GM19099 (cell line): ENCODE measurements around the gene GALNT7.

Experiments used
- POLR2A ChIP-seq: IDR thresholded peaks from 3 replicates; pipeline ENCODE4 v1.6.1; 2011; ENCODE audit warnings: low read depth; ENCODE audit not compliant: insufficient read length; ENCODE audit errors: extremely low read depth

The GALNT7 gene

DNA sequence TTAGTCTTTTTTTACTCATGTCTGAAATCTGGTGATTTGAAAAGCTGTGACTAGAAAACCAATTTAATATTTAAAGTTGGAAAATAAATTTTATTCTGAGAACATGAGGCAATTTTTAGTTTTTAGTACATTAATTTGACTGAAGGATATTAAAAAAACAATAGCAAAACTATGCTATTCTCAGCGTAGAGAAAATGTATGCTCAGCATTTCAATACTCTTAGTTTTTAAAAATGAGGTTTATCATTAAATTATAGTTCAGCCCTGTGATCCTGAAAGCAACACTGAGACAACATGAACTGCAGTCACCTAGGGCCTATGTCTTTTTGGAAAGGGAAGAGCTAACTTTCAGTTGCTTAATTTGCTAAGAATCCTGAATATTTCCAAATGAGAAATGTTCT is 9.5 kb downstream of the GALNT7 start:
- TF ChIP-seq POLR2A = no peak

GRCh38 chr4:173181848-173182247 is 13.2 kb downstream of the GALNT7 start:
- TF ChIP-seq POLR2A = no peak

GRCh38 chr4:173182403-173182802 is 13.8 kb downstream of the GALNT7 start:
- no peak for TF ChIP-seq POLR2A

DNA sequence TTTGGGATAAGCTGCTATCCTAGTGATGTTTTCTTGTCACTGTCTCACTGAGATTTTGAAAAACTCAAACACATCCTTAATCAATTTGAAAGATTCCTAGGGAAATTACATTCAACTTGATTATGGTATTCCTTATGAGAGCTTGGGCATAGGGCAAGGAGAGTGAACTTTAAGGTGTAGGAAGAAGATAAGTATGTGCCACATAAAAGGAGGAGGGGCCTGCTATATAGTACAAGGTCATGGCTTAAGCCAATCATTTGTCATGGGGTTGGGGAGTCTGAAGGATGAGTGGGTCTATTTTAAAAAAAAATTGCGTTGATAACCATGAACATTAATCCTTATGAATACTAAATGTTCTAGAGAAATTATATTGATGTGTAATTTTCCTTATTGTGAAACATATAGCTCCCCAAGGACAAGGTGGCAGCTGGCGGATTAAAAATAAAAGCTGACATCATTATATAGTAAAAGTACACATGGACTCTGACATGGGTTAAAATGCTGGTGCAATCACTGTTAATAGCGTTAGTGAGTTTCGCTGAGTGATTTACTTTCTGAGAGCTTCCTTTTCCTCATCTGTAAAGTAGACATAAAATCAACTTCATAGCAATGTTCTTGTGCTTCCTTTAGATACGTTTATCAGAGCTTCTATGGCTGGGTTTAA is 17.4 kb downstream of the GALNT7 start:
- TF ChIP-seq POLR2A = no peak

GRCh38 chr4:173187732-173188131 is 19.1 kb downstream of the GALNT7 start:
- no peak for TF ChIP-seq POLR2A

DNA sequence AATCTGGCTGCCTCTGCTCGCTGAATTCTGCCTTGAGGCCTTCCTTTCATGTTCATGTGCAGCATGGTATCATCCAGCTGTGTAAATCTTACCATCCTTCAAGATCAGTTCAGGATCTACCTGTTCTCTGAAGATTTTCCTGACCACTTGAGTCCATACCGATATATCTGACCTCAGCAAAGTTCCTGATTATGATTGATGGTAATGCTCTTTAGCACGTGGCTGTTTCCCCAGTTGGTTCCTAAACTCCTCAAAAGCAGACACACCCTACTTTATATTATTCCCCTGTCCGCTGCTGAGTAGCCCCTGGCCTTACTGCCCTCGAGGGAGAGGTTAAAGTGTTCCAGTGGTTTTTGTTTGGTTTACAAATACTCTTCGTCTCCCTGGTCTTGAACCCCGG is 20.0 kb downstream of the GALNT7 start:
- no peak for TF ChIP-seq POLR2A

DNA sequence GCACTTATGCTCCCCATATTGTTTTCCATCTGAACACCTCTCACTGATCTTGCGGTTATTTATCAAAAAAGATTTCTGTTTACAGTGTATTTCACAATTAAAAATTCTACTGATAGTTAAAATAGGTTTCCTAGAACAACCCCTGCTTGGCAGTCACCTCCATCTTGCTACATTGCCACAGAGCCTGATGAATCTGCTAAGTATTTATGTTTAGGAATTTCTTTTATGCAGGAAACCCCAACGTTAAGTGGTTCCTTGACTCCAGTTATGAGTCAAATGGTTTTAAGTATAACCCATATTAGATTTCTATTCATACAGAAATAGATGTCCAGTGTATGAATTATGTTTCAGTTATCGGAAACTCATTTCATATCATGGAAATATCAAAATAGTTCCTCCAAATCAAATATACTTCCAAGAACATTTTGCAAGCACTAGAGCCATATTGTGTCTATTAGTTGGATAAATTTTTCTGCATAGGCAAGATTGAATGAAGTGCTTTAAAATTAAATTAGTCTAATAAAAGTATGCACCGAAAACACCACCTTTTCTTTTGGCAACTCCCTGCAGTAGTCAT is 20.6 kb downstream of the GALNT7 start:
- no peak for TF ChIP-seq POLR2A

- no peak for TF ChIP-seq POLR2A
Observed at GRCh38 chr4:173191623-173192041, 23.0 kb downstream of the GALNT7 start.

GRCh38 chr4:173192375-173193162 is 24.0 kb downstream of the GALNT7 start:
- no peak for TF ChIP-seq POLR2A

GRCh38 chr4:173194157-173194556 is 25.5 kb downstream of the GALNT7 start:
- no peak for TF ChIP-seq POLR2A

DNA sequence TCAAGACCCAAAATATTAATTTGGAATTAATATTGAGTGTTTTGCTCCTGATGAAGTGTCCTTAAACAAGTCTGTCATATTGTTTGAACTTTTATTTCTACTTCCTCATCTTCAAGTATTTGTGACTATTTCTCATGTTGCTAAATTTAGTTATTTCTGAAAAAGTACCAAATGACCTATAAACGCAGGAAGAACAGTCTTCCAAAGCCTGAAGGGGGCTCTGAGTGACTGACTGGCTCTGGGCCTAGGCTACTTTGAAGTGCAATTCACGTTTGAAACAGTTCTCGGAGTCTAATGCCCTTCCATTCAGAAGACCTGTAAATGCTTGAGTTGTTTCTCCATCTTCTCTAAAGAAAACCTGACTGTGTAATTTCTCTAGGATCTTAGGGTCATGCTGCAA is 26.5 kb downstream of the GALNT7 start:
- no peak for TF ChIP-seq POLR2A

DNA sequence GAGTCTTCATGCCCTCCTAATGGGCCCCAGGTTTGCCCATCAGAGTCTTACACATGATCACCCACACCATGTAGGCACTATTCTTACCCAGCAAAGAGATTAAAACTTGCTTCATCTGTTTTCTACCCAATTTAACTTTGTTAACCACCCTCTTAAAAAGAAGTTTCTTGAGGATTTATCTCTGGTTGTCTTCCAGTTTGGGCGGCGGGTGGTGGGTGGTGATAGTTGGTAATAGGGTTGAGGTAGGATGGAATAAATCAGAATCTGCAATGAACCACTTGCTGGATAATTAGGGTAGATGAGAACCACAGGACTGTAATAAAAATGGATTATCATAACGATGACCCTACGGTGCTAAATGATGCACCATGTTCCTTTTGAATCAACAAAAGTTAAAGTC is 30.9 kb downstream of the GALNT7 start:
- TF ChIP-seq POLR2A = no peak

GRCh38 chr4:173200103-173200884 is 31.7 kb downstream of the GALNT7 start:
- TF ChIP-seq POLR2A = no peak

GRCh38 chr4:173202395-173202794 is 33.8 kb downstream of the GALNT7 start:
- TF ChIP-seq POLR2A = no peak

- no peak for TF ChIP-seq POLR2A
Observed at GRCh38 chr4:173205656-173206055, 37.0 kb downstream of the GALNT7 start.

GRCh38 chr4:173208420-173208819 is 39.8 kb downstream of the GALNT7 start:
- no peak for TF ChIP-seq POLR2A

- TF ChIP-seq POLR2A = no peak
Observed at GRCh38 chr4:173211222-173211621, 42.6 kb downstream of the GALNT7 start.
